HL-60 (cell line): ENCODE results near the gene CEP72.

Experiments used
- DNase-seq, 2 experiments: peaks; one replicate each; pipeline ENCODE4 v3.0.0-alpha.2; 2010 to 2020; ENCODE audit warnings: low read depth in 1 of 2, low spot score in 1 of 2
- H3K27ac ChIP-seq: fragments of 250-450 bp; sonication (Bioruptor Pico); replicated peaks from 2 replicates; pipeline ENCODE4 v1.5.1; 2020; ENCODE audit warnings: mild to moderate bottlenecking, moderate library complexity
- H3K27me3 ChIP-seq: fragments of 250-450 bp; sonication (Bioruptor Pico); 2 replicates; pipeline ENCODE4 v1.5.1; 2021; ENCODE audit warnings: mild to moderate bottlenecking, moderate library complexity; ENCODE audit not compliant: insufficient read depth, poor library complexity, severe bottlenecking
- H3K4me3 ChIP-seq: replicated peaks from 2 replicates; pipeline ENCODE4 v1.5.1; 2011; ENCODE audit warnings: mild to moderate bottlenecking, control low read depth, low read length; ENCODE audit not compliant: insufficient read depth
- GABPA ChIP-seq: IDR thresholded peaks from 2 replicates; pipeline ENCODE4 v1.6.1; 2012; ENCODE audit warnings: low read depth
- POLR2AphosphoS5 ChIP-seq: IDR thresholded peaks from 2 replicates; pipeline ENCODE4 v1.6.1; 2012; ENCODE audit warnings: low read depth
- SPI1 ChIP-seq: IDR thresholded peaks from 2 replicates; pipeline ENCODE4 v1.6.1; 2012; ENCODE audit warnings: low read depth, mild to moderate bottlenecking, borderline replicate concordance
- TF ChIP-seq, protein P1 (sequence below): IDR thresholded peaks from 2 replicates; pipeline ENCODE4 v1.6.1; 2012; ENCODE audit warnings: low read depth; ENCODE audit not compliant: insufficient replicate concordance
- TF ChIP-seq, protein P2 (sequence below): IDR thresholded peaks from one replicate; pipeline ENCODE4 v1.5.1; 2011; ENCODE audit warnings: low read length, control low read depth, inconsistent platforms; ENCODE audit not compliant: insufficient read depth

Gene CEP72

DNA sequence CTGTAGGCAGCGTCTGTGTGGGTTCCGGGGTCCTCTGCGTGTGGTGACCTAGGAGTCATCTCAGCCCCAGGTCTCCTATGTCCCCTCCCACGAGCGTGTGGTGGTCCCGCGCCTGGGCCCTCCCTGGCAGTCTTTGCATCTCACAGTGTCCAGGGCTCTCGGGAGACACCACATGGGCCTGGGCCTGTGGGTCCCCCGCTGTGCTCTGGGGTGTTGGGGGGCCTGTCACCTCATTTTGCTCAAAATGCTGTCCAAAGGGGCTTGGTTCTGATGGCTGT, 27.1 kb downstream of the CEP72 start:
- DNase-seq: no peak
- Histone ChIP-seq H3K4me3 (no peak overlapping the region), H3K27me3 (no peaks in the 10 kb centered on the region), H3K27ac (no peak overlapping the region)
- TF ChIP-seq GABPA (no peak), SPI1 (no peak), POLR2AphosphoS5 (no peak)
- TF ChIP-seq, protein P1, sequence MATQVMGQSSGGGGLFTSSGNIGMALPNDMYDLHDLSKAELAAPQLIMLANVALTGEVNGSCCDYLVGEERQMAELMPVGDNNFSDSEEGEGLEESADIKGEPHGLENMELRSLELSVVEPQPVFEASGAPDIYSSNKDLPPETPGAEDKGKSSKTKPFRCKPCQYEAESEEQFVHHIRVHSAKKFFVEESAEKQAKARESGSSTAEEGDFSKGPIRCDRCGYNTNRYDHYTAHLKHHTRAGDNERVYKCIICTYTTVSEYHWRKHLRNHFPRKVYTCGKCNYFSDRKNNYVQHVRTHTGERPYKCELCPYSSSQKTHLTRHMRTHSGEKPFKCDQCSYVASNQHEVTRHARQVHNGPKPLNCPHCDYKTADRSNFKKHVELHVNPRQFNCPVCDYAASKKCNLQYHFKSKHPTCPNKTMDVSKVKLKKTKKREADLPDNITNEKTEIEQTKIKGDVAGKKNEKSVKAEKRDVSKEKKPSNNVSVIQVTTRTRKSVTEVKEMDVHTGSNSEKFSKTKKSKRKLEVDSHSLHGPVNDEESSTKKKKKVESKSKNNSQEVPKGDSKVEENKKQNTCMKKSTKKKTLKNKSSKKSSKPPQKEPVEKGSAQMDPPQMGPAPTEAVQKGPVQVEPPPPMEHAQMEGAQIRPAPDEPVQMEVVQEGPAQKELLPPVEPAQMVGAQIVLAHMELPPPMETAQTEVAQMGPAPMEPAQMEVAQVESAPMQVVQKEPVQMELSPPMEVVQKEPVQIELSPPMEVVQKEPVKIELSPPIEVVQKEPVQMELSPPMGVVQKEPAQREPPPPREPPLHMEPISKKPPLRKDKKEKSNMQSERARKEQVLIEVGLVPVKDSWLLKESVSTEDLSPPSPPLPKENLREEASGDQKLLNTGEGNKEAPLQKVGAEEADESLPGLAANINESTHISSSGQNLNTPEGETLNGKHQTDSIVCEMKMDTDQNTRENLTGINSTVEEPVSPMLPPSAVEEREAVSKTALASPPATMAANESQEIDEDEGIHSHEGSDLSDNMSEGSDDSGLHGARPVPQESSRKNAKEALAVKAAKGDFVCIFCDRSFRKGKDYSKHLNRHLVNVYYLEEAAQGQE: no peak
- TF ChIP-seq, protein P2, sequence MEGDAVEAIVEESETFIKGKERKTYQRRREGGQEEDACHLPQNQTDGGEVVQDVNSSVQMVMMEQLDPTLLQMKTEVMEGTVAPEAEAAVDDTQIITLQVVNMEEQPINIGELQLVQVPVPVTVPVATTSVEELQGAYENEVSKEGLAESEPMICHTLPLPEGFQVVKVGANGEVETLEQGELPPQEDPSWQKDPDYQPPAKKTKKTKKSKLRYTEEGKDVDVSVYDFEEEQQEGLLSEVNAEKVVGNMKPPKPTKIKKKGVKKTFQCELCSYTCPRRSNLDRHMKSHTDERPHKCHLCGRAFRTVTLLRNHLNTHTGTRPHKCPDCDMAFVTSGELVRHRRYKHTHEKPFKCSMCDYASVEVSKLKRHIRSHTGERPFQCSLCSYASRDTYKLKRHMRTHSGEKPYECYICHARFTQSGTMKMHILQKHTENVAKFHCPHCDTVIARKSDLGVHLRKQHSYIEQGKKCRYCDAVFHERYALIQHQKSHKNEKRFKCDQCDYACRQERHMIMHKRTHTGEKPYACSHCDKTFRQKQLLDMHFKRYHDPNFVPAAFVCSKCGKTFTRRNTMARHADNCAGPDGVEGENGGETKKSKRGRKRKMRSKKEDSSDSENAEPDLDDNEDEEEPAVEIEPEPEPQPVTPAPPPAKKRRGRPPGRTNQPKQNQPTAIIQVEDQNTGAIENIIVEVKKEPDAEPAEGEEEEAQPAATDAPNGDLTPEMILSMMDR: no peak

DNA sequence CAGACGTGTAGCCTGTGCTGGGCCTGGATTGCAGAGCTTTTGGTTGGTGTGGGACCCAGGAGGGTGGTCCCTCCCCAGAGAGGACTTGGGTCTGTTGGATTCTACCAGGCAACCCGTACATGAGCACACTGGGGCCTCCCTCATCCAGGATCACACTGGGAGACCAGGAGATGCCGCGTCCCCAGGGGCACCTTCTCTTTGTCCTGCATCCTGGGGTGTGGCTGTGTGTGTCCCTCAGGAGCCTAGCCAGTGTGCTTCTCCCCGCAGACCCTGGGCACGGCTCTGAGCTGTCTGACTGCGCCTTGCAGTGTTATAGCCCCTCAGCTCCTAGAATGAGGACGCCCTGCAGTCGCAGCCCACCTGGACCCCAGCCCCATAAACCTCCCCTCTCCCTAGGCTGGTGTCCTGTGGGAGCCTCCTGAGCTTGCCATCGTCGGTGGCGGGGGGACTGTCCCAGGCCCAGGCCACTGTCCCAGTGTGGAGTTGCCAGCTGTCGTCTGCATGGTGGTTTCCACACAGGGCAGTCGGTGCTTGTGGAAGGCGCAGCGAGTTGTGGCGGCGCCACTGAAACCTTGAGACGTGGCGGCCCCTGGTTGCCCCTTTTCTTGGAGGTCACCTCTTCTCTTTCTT, 27.6 kb downstream of the CEP72 start:
- Histone ChIP-seq H3K27ac (no peak overlapping the region), H3K4me3 (no peak overlapping the region), H3K27me3 (no peaks in the 10 kb centered on the region)
- DNase-seq: no peak
- TF ChIP-seq, protein P2: no peak
- TF ChIP-seq GABPA (no peak), SPI1 (no peak), POLR2AphosphoS5 (no peak)
- TF ChIP-seq, protein P1: no peak

DNA sequence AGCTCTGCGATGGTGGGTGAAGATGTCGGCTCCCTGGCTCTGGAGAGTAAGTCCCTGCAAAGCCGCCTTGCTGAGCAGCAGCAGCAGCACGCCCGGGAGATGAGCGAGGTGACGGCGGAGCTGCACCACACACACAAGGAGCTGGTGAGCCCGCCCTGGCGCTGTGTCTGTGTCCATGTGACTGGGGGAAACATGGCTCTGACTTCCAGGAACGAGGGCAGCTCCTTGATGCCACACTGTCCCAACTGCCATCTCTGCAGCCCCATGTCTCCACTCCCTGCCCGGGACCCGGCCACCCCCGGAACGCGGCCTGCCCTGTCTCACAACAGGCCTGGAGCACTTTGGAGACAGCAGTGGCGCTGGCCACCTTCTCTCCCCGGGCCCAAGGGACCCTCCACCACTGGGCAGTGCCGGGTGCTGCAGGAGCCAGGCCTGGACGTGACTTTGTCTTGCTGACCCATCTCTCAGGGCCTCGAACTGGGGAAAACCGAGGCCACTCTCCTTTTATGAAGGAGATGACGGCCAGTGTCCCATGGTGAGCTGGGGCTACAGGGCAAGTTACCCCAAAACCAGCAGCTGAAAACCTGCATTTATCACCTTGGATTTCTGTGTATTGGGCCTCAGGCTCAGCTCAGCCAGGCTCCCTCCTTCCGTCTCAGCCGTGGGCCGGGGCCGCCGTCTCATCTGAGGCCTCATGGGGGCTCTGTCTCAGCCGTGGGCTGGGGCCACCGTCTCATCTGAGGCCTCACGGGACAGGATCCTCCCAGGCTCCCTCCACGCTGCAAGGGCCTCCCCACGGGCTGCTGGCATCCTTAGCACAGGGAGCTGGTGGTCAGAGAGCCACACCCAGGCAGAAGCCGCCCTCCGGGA, 28.6 kb downstream of the CEP72 start:
- TF ChIP-seq, protein P1: no peak
- TF ChIP-seq GABPA (no peak), SPI1 (no peak), POLR2AphosphoS5 (no peak)
- TF ChIP-seq, protein P2: no peak

More for the DNA sequence above, 28.6 kb downstream of the CEP72 start:
- Histone ChIP-seq H3K4me3 (no peak overlapping the region), H3K27ac (no peak overlapping the region), H3K27me3 (no peaks in the 10 kb centered on the region)
- no peak for DNase-seq
